Activated CD4-positive, CD25-positive, alpha-beta regulatory T cell treated with anti-CD3 and anti-CD28 coated beads, Interleukin-2, amount 50 U/mL, for 24 hours (primary cell): ENCODE results near the gene CMSS1.

Source experiments
- ATAC-seq, 2 donors: fragments of 150-1000 bp; cut with Tn5 transposase; one replicate each; pipeline ENCODE4 v1.10.0; 2021; ENCODE audit warnings: mild to moderate bottlenecking in 1 of 2, moderate library complexity in 1 of 2

Gene CMSS1

DNA sequence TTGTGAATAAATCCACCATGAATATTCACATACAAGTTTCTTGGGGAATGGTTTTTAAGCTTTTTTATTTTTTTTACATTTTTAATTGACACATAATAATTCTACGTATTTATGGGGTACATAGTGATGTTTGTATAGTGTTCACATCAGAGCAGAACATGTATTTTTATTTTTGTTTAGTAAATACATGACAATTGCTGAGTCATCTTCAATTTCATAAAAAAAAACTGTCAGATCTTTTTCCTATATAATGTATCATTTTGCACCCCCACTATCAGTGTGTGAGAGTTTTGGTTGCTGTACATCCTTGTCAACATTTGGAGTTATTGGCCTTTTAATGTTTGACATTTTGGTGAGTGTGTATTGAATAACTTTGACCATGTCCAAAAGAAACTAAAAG, 336.5 kb downstream of the CMSS1 start:
- ATAC-seq: no peak

DNA sequence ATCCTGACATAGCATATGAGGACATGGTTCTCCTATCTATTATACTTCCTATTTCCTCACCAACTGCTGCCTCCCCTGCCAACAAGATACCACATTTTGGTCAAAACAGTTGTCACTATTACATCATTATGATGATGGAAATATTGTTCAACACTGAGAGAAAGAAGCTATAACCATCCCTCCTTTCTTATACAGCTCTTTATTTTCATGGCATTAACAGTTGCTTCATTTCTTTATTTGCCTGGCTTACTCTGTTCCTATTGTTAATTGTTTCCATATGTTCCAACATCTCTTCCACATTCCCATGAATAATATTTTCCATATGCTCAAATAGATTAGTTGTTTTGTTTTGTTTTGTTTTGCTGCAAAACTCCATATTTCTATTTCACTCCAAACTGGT, 337.5 kb downstream of the CMSS1 start:
- ATAC-seq: no peak

DNA sequence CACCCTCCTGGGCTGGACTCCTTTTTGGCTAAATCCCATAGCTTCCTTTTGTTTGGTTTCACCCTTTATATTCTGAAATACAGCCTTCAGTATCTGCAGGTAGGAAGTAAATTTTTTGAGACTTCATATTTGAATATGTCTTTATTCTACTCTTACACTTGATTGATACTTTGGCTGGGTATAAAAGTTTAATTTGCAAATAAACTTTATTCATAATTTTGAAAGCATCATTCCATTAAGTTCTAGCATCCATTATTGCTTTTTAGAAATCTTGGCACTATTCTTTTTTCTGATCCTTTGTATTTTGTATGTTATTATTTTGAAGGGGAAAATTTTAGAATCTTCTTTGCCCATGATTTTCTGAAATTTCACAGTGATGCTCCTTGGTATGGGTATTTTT, 337.9 kb downstream of the CMSS1 start:
- no peak for ATAC-seq

DNA sequence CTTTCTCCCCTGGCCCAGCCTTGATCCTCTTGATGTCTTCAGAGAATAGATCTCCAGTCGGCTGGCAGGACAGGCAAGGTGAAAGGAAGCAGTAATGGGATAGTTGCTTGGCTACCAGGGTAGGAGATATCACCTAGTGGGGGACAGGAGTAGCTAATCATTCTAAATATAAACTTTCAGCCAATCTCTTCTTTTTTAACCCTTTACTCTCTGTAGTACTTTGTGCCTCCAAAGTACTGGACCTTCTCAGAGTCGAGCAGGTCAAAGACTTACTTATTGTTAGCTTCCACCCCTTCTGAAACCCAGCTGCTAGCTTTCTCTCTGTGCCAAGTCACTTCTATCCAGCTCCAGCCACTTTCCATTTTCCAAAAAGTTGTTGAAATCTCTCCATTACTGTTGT, 340.0 kb downstream of the CMSS1 start:
- no peak for ATAC-seq

DNA sequence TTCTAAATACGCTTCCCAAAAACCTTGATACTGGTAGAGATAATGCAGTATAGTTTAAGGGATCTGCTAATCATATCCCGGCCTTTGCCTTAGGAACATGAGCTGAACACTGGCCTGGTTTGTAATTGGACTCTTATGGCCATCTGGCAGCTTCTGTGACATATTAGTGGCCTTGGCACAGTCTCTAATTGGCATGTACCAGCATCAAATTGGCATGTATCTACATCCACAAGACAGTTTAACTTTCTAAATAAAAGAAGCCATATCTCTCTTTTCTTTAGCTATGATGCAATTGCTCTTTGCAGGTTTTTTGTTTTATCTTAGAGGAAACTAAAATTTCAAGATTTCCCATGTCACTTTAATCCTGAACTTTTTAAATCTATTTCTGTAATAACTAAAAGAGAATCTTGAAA, 341.3 kb downstream of the CMSS1 start:
- ATAC-seq: no peak

DNA sequence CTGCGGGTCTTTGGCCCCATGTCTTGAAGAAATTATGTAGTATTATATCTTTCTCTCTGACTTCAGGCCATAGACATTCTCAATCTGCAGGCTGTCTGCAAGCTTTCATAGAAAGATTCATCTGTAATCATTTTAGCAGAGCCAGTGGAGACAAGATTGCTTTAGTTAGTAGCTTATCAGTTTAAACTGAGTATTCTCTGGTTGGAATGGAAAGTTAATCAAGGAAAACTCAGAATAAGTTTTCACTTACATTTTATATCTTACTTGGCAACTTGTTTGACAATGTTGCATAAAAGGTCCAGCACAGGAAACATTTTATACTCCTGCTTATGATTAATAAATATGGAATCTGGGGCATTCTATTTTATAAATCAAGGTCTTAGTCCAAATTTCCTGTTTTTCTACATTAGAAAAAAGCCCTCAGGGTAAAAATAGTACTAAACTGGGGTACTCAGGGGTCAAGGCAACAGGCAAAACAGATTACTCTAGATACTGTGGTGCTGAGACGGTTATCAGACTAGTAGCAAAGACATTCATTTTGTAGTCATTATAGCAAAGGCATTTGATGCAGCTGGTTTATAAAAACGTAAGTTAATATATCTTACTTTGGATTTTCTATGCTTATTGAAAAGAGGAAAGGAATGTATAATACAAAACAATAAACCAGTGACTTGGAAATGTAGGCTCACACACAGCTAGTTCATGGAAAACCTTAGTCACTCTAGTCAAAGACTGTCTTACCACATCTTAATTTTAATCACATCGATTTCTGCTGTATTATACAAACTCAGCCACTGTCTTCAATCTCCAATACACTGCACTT, 341.9 kb downstream of the CMSS1 start:
- ATAC-seq: peak in 1 of 2 donors; percentile 13

DNA sequence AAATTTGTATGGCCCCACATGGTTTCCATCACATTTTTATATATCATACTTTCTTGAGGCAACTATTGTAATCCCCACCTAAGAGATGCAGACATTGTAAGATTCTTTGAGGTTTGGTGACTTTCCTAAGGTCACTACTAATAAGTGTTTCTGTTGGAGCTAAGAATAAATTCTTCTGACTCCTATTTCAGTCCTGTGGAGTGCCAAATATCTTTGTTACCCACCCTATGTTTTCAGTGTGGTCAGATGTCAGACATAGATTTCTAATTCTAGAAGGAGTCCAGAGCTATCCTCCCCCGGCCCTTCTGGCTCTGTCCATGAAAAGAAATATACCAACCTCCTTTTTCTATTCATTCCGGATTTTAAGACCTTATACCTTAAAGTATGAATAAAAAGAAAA, 342.9 kb downstream of the CMSS1 start:
- ATAC-seq: no peak

DNA sequence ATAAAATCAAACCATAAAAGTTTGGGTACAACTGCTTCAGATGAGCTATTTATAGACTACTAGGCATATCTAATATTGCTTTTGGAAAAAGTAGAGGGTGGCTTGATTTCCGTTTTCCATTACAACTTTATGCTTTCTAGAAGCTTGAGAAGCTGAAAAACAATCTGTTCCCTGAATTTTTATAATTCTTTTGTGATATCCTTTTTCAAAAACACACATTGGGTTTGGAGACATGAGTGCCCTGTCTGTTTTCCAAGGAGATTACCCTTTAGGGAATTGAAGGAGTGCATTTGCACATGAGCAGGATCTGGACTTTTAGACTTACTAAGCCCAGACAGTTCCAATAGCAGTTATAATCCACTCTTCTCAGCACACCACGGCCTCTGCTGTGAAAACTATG, 346.1 kb downstream of the CMSS1 start:
- ATAC-seq: no peak

DNA sequence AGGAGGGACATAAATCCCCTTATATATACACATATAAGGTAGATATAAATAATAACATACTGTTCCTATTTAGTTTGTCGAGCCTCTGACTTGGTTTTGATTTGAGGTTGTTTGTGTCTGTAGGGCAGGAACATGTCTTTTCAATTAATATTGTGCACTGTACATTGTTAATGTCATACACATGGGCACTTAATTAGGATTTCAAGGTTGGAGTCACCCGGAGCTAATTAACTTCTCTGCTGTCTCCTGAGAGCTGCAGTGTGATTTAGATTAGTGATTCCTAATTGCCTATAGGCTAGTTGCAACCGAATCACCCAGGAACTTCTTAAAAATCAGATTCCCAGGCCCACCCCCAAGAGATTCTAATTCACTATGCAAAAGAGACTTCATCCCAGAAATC, 347.1 kb downstream of the CMSS1 start:
- ATAC-seq: no peak

DNA sequence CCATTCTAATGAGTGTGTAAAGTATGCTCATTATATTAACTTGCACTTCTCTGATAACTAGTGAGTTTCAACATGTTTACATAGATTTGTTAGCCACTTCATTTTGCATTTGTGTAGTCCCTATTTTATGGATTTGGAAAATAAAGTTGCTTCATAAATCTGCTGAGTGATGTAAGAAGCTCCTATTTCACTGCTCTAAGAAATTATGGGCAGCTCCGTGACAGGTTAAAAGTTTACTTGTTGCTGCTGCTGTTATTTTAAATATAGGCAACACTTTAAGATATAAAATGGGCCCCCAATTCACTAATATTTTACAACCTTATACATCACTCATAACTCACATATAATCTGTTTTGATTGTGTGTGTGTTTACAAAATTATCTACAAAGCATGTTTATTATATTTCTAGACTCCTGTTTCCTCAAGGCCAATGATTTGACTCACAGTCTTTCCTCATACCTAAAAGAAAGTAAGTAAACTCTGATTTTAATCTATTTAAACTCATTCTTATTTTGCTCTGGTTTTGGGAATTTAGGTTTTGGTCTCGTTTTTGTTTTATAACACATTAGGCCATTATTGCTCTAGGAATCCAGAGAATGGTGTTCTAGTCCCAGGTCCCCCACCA, 348.4 kb downstream of the CMSS1 start:
- ATAC-seq: no peak

DNA sequence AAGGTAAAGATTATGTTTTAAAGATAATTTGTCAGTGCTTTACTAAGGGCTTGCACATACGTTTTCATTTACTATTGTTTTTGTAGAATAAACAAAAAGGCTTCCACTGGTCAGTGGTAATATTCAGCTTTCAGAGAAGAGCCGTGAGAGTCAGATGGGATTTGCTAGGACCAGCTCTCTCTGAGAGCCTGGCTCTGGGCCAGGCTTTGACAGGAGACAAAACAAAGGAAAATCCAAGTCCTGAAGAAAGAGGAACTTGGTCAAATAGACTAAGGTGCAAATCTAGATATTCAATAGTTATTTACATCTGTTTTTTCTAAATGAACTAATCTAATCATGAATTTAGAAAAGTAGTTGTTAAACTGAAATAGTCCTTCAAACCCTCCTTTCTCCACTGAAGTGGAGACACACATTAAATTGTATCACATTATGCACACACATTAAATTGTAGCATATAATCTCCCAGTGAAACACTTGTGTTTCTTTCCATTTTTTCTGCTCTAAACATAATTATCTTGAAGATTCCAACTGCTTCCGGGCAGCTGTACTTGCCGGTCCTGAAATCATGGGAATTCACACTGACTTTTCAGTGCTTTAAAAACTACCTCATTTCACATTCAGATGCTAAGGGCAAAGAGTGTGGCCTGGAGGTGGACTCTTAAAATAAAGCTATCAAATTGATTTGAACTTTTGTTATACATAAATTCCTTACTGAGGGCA, 351.7 kb downstream of the CMSS1 start:
- no peak for ATAC-seq

DNA sequence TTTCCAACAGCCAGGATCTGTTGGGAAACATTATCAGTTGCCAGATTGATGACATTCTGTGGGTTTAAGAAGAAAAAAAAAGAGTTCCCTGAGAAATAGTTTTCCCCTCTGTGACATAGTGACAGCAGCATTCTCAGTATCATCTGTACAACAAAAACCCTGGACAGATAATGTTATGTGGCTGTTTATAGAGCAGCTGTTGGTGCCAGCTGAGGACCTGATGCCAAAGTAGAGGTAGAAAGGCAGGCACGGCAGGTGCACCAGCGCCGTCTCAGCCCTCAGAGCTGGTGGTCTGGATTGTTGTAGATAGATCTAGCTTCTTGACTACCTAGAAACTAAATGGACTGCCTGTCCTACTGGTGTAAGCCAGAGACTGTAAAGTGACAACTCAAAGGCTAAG, 352.8 kb downstream of the CMSS1 start:
- no peak for ATAC-seq

DNA sequence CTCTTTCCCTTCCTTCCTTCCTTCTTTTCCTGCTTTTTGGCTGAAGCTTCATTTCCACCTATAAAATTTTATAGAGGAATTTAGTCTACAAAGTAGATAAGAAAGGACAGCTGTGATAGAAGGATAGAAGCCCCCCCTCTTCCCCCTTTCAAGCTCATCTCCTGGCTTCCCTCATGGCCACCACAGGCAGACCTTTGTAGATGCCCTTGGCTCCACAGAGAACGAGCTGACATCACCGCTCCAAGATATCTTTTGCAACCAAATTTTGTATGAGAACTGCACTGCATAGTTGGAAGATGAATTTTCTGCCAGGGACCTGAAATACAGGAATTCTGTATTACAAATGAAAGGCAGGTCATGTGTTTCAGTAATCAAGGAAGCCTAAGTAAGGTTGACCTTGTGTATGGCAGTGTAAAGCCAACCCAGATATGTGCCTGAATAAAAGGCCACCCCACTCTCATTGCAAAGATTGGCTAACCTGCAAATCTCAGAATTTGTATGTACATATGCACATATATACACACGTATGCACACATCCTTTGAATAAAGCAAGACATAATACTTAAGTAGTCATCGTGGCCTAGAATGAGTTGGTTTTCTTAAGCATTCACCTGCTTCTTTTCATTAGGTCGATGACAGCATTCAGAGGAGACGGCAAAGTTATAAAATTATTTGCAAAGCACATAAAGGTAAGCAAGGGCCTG, 353.7 kb downstream of the CMSS1 start:
- ATAC-seq: no peak

DNA sequence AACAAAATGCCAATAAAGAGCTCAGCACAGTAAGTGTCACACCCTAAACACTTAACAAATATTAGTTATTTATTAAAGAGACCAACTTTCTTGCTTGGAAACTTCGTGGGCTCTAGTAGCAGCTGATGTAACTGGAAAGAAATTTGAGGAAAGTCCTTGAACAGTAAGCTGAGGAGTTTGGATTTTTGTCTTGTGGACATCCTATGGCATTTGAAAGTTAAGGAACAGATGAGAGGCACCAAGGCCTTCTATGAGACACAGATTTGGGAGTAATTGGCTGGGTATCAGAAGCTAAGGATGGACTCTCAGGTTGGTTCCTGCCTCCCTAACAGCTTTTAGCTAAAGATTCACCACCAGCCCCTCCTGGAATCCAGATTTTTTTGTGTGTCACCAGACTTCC, 356.3 kb downstream of the CMSS1 start:
- no peak for ATAC-seq

DNA sequence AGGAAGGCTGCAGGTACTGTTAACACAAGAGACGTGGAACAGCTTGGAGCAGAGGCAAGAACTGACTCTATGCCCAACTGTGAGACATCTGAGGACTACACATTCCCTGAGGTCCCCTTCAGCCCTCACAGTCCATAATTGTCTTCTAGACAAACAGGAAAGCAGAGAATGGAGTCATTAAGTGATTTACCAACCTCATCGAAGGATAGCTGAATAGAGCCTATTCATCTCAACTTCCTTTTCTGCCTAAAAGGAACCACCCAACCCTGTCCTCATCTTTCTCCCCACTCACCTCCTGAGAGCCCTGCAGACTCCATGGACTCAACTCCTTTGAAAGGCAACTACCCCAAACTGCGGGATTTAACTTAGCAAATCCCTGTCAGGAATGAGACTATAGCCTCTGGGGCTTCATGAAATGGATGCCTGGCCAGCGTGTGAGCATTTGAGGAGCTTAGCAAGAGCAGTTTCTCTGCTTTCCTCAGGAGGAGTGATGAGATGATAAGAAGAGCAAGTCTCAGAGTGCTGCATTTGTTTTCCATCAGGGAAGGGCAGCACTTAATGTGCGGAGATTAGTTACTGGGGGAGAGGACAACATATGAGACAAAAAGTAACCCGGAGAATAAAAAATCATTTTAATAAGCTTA, 358.1 kb downstream of the CMSS1 start:
- no peak for ATAC-seq

DNA sequence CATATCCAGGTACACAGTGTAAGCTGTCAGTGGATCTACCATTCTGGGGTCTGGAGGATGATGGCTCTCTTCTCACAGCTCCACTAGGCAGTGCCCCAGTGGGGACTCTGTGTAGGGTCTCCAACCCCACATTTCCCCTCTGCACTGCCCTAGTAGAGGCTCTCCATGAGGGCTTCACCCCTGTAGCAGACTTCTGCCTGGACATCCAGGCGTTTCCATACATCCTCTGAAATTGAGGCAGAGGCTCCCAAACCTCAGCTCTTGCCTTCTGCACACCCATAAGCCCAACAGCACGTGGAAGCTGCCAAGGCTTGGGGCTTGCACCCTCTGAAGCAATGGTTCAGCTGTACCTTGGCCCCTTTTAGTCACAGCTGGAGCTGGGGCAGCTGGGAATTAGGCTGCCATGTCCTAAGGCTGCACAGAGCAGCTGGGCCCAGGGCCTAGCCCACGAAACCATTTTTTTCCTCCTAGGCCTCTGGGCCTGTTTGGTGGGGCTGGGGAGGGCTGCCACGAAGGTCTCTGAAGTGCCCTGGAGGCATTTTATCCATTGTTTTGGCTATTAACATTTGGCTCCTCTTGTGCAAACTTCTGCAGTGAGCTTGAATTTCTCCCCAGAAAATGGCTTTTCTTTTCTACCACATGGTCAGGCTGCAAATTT, 362.2 kb downstream of the CMSS1 start:
- ATAC-seq: no peak

DNA sequence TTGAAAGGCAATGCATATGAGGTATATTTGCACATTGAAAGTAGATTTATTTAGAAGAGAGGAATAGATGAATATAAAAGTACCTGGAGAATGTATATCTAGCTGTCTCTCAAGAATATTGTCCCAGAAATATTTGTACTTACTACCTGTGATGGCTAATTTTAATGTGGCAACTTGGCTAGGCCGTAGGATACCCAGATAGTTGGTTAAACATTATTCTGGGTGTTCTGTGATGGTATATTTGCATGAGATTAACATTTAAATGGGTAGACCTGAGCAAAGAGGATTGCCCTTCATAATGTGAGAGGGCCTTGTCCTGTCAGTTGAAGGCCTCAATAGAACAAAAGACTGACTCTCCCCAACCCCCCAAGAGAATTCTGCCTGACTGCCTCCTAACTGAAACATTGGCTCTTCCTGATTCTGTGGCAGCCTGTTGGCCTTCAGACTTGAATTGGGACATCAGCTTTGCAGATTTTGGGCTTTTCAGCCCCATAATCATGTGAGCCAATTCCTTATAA, 366.0 kb downstream of the CMSS1 start:
- ATAC-seq: no peak

DNA sequence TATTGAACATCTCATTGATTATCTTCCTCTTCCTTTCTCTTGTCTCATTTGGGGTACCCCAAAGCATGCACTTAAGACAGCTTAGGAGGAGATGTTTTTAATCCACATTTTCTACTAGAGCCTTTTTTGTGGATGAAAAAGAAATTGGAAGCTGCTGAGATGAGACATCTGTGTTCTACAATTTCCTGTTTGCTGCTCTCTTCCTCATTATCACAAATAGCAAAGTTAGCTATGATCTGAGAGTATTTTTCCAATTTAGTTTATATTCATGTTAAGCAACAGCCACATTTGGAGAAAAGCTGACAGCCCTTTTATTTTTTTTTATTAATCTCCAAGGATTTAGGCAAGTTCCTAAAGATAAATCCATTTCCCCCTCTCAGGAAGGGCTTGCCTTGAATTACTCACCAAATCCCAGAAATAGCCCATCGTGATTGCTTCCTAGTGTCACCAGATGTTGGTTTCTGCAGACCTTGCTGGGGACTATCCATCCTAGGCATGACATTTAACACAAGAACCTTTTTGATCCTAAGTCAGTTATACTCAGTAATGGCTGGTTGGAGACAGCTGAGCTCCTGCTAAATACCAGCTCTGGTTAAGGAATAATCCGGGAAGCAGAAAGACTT, 367.4 kb downstream of the CMSS1 start:
- ATAC-seq: no peak

DNA sequence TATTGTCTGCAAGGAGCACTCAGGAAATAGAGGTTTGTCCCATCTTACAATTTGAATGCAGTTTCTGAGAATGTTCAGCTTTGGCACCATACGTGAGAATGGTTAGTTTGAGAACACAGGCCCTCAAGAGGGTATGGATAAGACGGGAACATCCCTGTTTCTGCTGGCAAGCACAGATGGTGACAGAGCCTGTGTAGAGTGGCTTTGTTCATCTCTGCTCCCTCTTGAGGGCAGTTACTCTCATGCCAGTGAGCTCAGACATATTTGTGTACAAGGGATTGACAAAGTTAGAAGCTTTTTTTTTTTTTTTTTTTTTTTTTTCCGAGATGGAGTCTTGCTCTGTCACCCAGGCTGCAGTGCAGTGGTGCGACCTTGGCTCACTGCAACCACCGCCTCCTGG, 368.2 kb downstream of the CMSS1 start:
- ATAC-seq: no peak

DNA sequence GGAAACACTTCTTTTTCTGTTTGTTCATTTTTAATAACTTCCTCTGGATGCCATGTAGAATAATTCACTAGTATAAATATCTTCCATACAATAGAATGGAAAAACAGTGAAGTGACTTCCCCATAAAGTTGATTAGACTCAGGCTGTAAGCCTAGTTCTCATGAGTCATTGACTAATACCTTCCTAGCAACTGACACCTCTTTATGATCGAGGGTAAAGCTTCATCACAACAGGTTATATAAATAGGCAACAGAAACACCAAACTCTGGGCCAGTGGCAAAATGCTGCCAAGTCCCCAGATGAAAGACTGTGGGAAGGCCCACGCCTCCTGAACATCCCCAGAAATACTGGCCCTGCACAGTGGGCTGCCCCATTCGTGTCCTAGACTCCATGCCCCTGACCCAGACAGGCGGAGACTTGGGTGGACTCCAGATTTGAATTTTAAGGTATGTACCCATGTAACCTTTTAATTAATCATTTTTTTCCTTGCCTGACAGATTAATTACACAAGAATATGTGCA, 371.8 kb downstream of the CMSS1 start:
- ATAC-seq: no peak

DNA sequence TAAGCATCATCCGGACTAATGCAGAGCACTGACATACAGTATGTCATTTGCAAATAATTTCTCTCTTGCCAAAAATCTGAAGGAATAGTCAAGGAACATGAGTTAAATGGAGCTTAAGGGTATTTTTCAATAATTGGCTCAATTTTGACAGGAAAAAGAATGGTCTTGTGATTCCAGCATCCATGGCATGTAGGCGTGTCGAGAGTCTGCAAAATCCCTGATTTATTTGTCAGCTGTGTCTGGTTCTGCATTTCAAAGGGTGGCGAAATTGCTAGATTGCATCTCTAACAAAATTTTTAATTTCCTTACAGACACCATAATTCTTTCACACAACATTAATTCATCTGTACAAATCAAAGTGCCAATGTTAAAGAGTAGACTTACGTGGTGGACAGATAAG, 377.7 kb downstream of the CMSS1 start:
- ATAC-seq: no peak
